Transverse colon (tissue), 4 donors: ENCODE measurements around the gene CCNL2.

ENCODE experiments used
- CTCF ChIP-seq, 5 experiments: fragments of 200-600 bp in 3 of 5; fragments of 450-650 bp in 2 of 5; sonication (generic) in 3 of 5; IDR thresholded peaks; 1 replicate in 2 of 5; 2 replicates in 3 of 5; pipeline ENCODE4 v1.5.1; 2016 to 2017; ENCODE audit warnings: antibody characterized with exemption in 5 of 5, inconsistent platforms in 3 of 5, mild to moderate bottlenecking in 2 of 5, moderate library complexity in 1 of 5
- EP300 ChIP-seq: sonication (generic); formaldehyde crosslinking; IDR thresholded peaks from one replicate; pipeline ENCODE4 v1.6.1; 2017; ENCODE audit warnings: antibody characterized with exemption, low read depth
- POLR2A ChIP-seq: fragments of 450-650 bp; IDR thresholded peaks from one replicate; pipeline ENCODE4 v1.6.1; 2016; ENCODE audit warnings: antibody characterized with exemption, mild to moderate bottlenecking, moderate library complexity
- POLR2AphosphoS5 ChIP-seq, 3 donors: sonication (generic); formaldehyde crosslinking; IDR thresholded peaks; one replicate each; pipeline ENCODE4 v1.6.1; 2016; ENCODE audit warnings: antibody characterized with exemption in 3 of 3

- TF ChIP-seq CTCF (IDR thresholded peaks at IDR 0.05) (no peak), POLR2A (no peak), POLR2AphosphoS5 (IDR thresholded peaks at IDR 0.05) (no peak), EP300 (no peak)
Measured at GRCh38 chr1:1393428-1393827, 5.7 kb downstream of the CCNL2 start.
